Measurements from ENCODE around the gene NRL.

- TF ChIP-seq CTCF (IDR thresholded peaks at IDR 0.05; ENCODE audit: extremely low read depth in 1 of 2, insufficient read depth in 1 of 2, low read depth in 1 of 2, low read length in 2 of 2) (no peak), POLR2A (IDR thresholded peaks at IDR 0.05; ENCODE audit: low read depth, low read length) (no peak), POLR2AphosphoS5 (IDR thresholded peaks at IDR 0.05; ENCODE audit: insufficient read depth, low read depth, low read length) (no peak), MAX (IDR thresholded peaks at IDR 0.05; ENCODE audit: insufficient read depth, insufficient read length) (no peak)
These were observed 15.6 kb downstream of the NRL start for GRCh38 chr14:24098927-24099813.

Data from endothelial cell of umbilical vein (primary cell).